Measurements from ENCODE around the gene FAF1.
A peak's percentile ranks its signal among the peaks of the same experiment; 100 is the strongest.
"Not testable (repeated sequence)": the region's sequence is repeated elsewhere in the genome, so short reads cannot be mapped to it uniquely, and the experiment has no call there.

The FAF1 gene

DNA sequence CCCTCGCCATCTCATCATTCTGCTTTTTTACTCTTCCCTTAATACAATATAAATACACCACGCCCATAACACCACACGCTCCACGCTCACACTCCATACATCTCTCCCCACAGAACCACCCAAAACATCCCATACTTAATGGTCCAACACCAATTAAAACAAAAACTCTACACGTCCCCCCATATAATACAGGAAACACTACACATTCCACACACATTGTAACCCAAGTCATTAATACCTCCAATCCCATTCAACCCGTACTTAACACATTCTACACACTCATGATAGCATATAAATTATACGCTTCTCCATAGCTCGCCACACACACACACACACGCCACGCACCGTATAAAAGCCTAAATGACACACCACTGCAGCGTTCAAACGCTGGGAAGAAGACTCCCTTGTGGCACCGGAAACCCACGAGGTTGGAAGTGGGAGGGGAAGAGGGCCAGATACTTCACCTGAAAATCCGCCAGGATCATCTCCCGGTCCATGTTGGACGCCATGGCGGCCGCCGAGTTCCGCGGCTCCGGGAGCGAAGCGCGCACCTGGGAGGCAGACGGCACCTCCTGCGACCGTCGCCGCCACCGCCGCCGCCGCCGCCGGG, 659 bp downstream of the FAF1 start:
- H3K27ac Mint-ChIP-seq = peak overlapping the region; percentile 4 to 64 (median 52)
- no peaks in the 10 kb centered on the region for H3K36me3 Mint-ChIP-seq (ENCODE audit: low read depth)
- peaks cover 16% of the 10 kb centered on the region for H3K4me1 Mint-ChIP-seq
- peaks cover 5% of the 10 kb centered on the region for H3K27me3 Mint-ChIP-seq (ENCODE audit: low read depth)
- no peak for TF ChIP-seq CTCF (IDR thresholded peaks at IDR 0.05; ENCODE audit: unreplicated experiment in 3 of 3)
- H3K4me3 Mint-ChIP-seq = peak overlapping the region; percentile 82 to 91 (median 88)
- H3K9me3 Mint-ChIP-seq = no peaks in the 10 kb centered on the region

GRCh38 chr1:50955116-50955515, 5.0 kb downstream of the FAF1 start:
- Mint-ChIP-seq H3K4me3 (no peak overlapping the region), H3K9me3 (peaks cover 3% of the 10 kb centered on the region), H3K4me1 (peaks cover 10% of the 10 kb centered on the region), H3K27me3 (ENCODE audit: low read depth) (no peaks in the 10 kb centered on the region), H3K36me3 (ENCODE audit: low read depth) (peaks cover 11% of the 10 kb centered on the region), H3K27ac (no peak overlapping the region)
- TF ChIP-seq CTCF (IDR thresholded peaks at IDR 0.05; ENCODE audit: unreplicated experiment in 3 of 3) = no peak

DNA sequence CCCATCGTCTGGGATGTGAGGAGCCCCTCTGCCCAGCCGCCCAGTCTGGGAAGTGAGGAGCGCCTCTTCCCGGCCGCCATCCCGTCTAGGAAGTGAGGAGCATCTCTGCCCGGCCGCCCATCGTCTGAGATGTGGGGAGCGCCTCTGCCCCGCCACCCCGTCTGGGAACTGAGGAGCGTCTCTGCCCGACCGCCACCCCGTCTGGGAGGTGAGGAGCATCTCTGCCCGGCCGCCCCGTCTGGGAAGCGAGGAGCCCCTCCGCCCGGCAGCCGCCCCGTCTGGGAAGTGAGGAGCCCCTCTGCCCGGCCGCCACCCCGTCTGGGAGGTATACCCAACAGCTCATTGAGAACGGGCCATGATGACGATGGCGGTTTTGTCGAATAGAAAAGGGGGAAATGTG, 7.5 kb downstream of the FAF1 start:
- H3K36me3 Mint-ChIP-seq (ENCODE audit: low read depth) = peaks cover 11% of the 10 kb centered on the region
- H3K4me1 Mint-ChIP-seq; H3K27ac Mint-ChIP-seq; H3K9me3 Mint-ChIP-seq; H3K4me3 Mint-ChIP-seq; H3K27me3 Mint-ChIP-seq (ENCODE audit: low read depth): not testable (repeated sequence)

GRCh38 chr1:50950396-50950795, 9.7 kb downstream of the FAF1 start:
- H3K27me3 Mint-ChIP-seq (ENCODE audit: low read depth) = no peaks in the 10 kb centered on the region
- peaks cover 4% of the 10 kb centered on the region for H3K4me1 Mint-ChIP-seq
- H3K36me3 Mint-ChIP-seq (ENCODE audit: low read depth) = peaks cover 11% of the 10 kb centered on the region
- H3K4me3 Mint-ChIP-seq = no peak overlapping the region
- H3K9me3 Mint-ChIP-seq = peaks cover 3% of the 10 kb centered on the region
- no peak overlapping the region for H3K27ac Mint-ChIP-seq
- no peak for TF ChIP-seq CTCF (IDR thresholded peaks at IDR 0.05; ENCODE audit: unreplicated experiment in 3 of 3)

- no peak for TF ChIP-seq CTCF (IDR thresholded peaks at IDR 0.05; ENCODE audit: unreplicated experiment in 3 of 3)
- peaks cover 3% of the 10 kb centered on the region for H3K9me3 Mint-ChIP-seq
- H3K27ac Mint-ChIP-seq = no peak overlapping the region
- H3K4me3 Mint-ChIP-seq = no peak overlapping the region
- H3K36me3 Mint-ChIP-seq (ENCODE audit: low read depth) = peaks cover 11% of the 10 kb centered on the region
- peaks cover 4% of the 10 kb centered on the region for H3K4me1 Mint-ChIP-seq
- no peaks in the 10 kb centered on the region for H3K27me3 Mint-ChIP-seq (ENCODE audit: low read depth)
Measured at GRCh38 chr1:50949286-50949982, 10.6 kb downstream of the FAF1 start.

DNA sequence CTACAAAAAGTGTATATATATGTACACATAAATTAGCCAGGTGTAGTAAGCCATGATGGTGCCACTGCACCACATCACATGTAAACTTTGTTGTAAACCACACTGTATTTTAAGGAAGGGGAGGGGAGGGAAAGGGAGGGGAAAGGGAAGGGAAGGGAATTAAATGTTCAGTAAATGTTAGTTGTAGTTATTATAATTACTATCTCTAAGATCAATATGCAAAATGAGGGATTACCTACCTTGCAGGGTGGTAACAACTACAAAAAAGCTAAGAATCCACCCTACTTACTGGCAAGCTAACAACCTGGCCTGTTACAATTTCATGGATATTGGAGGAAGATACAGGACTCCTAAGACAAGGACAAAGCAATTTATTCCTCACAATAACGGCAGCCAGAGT, 17.7 kb downstream of the FAF1 start:
- H3K4me1 Mint-ChIP-seq = no peaks in the 10 kb centered on the region
- peaks cover 4% of the 10 kb centered on the region for H3K27me3 Mint-ChIP-seq (ENCODE audit: low read depth)
- TF ChIP-seq CTCF (IDR thresholded peaks at IDR 0.05; ENCODE audit: unreplicated experiment in 3 of 3) = no peak
- H3K36me3 Mint-ChIP-seq (ENCODE audit: low read depth) = peaks cover 5% of the 10 kb centered on the region
- no peaks in the 10 kb centered on the region for H3K9me3 Mint-ChIP-seq
- H3K27ac Mint-ChIP-seq = no peak overlapping the region
- no peak overlapping the region for H3K4me3 Mint-ChIP-seq

Measured in nephron (organoid).